ENCODE measurements around the gene PREP. TPM values are rescaled to one million over a fixed set of nuclear protein-coding genes. Genes with fewer than 3 reads are reported as not detected.

PREP gene
- 33.9 to 36.0 TPM (median 34.3 TPM) in 5 replicates for total RNA-seq (2022; extraction: Qiagen RNA extraction)

DNA sequence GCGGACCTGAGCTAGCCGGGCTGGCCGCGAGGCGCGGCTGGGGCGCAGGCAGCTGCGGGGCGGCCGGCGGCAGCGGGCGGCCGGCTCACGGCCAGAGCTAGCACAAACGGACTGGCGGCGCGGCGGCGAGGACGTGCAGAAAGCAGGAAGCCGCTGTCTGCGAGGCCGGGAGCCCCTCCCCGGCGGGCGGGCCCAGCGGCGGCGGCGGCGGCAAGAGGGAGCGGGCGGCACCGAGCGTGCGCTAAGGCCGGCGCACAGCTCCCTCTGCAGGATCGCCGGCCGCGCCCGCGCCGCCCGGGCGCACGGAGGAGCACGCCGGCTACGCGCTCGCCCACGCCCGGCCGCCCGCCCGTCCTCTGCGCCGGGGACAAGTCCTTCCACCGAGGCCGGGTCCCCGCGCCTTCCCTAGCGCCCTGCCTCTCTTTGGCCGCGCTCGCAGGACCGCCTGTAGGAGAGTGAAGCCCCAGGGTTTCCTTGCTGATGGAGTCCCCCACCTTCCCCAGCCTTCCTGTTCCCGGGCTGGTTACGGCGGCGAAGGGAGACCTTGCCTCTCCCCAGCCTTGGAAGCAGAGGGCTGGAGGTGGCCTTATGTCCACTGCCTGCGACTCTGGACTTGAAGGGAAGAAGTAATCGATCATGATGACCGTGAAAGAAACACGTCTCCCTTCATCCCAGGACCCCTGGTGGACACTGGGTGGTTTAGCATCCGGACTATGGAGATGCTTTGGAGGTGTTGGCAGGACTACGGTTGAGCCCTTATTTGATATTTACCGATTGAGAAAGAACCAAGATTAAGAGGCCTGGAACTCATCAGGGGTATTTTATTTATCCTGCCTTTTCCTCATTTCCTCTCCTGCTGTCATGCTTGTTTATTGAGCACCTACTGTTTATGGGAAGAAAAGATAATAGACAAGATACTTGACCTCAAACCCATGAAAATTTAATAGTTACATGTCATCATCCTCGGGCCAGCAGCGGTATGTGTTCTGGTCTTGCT lies at the start of gene PREP:
PREP (minus strand) TSS at position 144 of the 997 bp plus-strand sequence. CDS start 191 bp downstream, outside the sequence.

Other genes starting within 250 kb of the PREP start
- 19.8 to 23.7 TPM (median 22.1 TPM) in 5 replicates for gene POPDC3, start 223.1 kb downstream of the PREP start, total RNA-seq (2022; extraction: Qiagen RNA extraction)

All from A549 treated with AZD2906 at 1 μM for 4 hours (cell line).